ENCODE measurements around the gene CSTB.

The CSTB gene

GRCh38 chr21:43813656-43813980, 37.5 kb upstream of the CSTB start:
- TF ChIP-seq CTCF (IDR thresholded peaks at IDR 0.05; ENCODE audit: low read depth, low read length) = no peak
- no peak for DNase-seq (ENCODE audit: extremely low read depth, low read depth)

GRCh38 chr21:43812957-43813655, 37.0 kb upstream of the CSTB start:
- TF ChIP-seq CTCF (IDR thresholded peaks at IDR 0.05; ENCODE audit: low read depth, low read length) = no peak

DNA sequence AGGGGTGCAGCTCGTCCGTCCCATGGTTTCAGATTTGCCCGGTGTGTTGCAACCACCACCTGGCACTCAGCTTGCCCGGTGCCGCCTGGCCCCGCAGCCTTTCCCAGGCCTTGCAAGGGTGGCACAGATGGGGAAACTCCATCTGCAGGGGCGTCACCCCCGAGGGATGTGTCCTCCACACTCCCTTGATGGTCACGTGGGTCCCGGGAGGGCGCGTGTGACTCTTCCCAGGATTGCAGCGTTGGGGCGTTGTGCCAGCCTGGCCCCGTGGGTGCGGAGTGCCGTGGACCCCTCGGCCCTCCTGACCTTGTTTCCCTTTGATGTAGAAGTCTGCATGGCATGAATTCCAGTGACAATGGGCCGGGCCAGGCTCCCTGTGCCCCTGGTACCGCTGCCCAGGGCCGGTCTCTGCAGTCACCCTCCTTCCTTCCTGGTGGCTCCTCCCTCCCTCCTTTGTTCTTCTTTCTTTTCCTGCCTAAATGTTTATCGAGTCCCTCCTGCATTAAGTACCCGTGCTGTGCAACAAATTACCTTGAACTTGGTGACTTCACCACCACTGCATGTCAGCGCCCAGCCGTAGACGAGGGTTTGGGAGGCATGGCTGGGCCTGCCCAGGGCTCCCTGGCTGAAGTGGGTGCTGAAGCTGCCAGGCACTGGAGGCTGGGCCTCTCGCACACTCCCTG, 36.2 kb upstream of the CSTB start:
- TF ChIP-seq CTCF (IDR thresholded peaks at IDR 0.05; ENCODE audit: low read depth, low read length) = no peak
- no peak for DNase-seq (ENCODE audit: extremely low read depth, low read depth)

More at GRCh38 chr21:43812957-43813655, 37.0 kb upstream of the CSTB start:
- DNase-seq (ENCODE audit: extremely low read depth, low read depth) = no peak

DNA sequence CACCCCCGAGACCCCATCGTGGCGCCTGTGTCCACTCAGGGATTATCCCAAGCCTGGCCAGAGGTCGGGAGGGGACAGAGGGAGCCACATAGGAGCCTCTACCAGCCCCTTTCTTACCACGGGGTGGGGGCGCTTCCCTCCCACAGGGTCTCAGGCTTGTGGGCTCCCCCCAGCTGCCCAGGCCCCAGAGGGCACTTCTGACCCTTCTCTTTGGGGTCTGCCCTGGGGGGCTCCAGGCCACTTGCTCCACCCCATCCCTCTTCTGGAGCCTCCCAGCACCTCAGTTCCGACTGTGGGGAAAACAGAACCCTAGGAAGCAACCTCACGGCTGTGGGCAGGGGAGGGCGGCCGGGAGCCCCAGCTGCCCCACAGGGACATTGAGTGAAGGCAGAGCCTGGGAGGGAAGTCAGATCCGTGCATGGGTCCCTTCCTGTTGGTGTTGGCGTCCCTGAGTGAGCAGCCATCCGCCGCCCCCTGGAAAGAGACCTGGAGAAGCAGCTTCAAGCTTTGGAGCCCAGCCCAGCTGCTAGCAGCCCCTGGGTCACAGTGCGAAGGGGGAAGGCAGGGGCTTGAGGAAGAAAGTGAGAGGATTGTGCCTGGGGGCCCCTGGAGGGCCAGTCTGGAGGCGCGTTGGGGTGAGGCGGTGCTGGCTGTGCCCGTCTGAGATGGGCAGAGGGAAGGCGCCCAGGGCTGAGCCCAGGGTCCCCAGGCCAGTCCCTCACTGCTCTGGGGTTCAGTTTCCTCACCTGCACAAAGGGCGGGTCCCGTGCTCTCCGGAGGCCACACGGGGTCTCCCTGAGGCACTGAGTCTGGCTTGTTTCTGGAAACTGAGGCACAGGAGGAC, 35.4 kb upstream of the CSTB start:
- no peak for DNase-seq (ENCODE audit: extremely low read depth, low read depth)

GRCh38 chr21:43810505-43811261, 34.6 kb upstream of the CSTB start:
- DNase-seq (ENCODE audit: extremely low read depth, low read depth) = no peak
- TF ChIP-seq CTCF (IDR thresholded peaks at IDR 0.05; ENCODE audit: low read depth, low read length) = peak; percentile 95

More for the DNA sequence above, 35.4 kb upstream of the CSTB start:
- TF ChIP-seq CTCF (IDR thresholded peaks at IDR 0.05; ENCODE audit: low read depth, low read length) = no peak

GRCh38 chr21:43809853-43810504, 33.9 kb upstream of the CSTB start:
- no peak for TF ChIP-seq CTCF (IDR thresholded peaks at IDR 0.05; ENCODE audit: low read depth, low read length)
- no peak for DNase-seq (ENCODE audit: extremely low read depth, low read depth)
